Measurements from ENCODE around the gene DNAJC17. TPM values are rescaled to one million over a fixed set of nuclear protein-coding genes. Genes with fewer than 3 reads are reported as not detected.

DNAJC17 gene
- total RNA-seq, 1 experiment from 2014 or later: 23.5 TPM

GRCh38 chr15:40773496-40773895, 33.8 kb downstream of the DNAJC17 start:
- DNase-seq (ENCODE audit: low read depth, low spot score): no peak
- in situ Hi-C loops (cut with HindIII; ENCODE audit: low pct_unique_long_range_greater_than_20kb, low sequenced_read_pairs): no loop called here

GRCh38 chr15:40772014-40772413, 35.3 kb downstream of the DNAJC17 start:
- no peak for DNase-seq (ENCODE audit: low read depth, low spot score)
- in situ Hi-C loops (cut with HindIII; ENCODE audit: low pct_unique_long_range_greater_than_20kb, low sequenced_read_pairs): no loop called here

GRCh38 chr15:40771242-40771641, 36.0 kb downstream of the DNAJC17 start:
- no peak for DNase-seq (ENCODE audit: low read depth, low spot score)
- in situ Hi-C loops (cut with HindIII; ENCODE audit: low pct_unique_long_range_greater_than_20kb, low sequenced_read_pairs): no loop called here

GRCh38 chr15:40770147-40770721, 37.0 kb downstream of the DNAJC17 start:
- DNase-seq (ENCODE audit: low read depth, low spot score): no peak
- in situ Hi-C loops (cut with HindIII; ENCODE audit: low pct_unique_long_range_greater_than_20kb, low sequenced_read_pairs): no loop called here

GRCh38 chr15:40769274-40770146, 37.8 kb downstream of the DNAJC17 start, which contains the start of gene C15orf62:
TSS of gene C15orf62 (plus strand) at chr15:40769980. CDS start at chr15:40770496, 516 bp downstream.
- no peak for DNase-seq (ENCODE audit: low read depth, low spot score)
- in situ Hi-C loops (cut with HindIII; ENCODE audit: low pct_unique_long_range_greater_than_20kb, low sequenced_read_pairs): no loop called here

GRCh38 chr15:40768521-40769273, 38.6 kb downstream of the DNAJC17 start:
- in situ Hi-C loops (cut with HindIII; ENCODE audit: low pct_unique_long_range_greater_than_20kb, low sequenced_read_pairs): no loop called here
- no peak for DNase-seq (ENCODE audit: low read depth, low spot score)

GRCh38 chr15:40767838-40768500, 39.3 kb downstream of the DNAJC17 start:
- no peak for DNase-seq (ENCODE audit: low read depth, low spot score)
- in situ Hi-C loops (cut with HindIII; ENCODE audit: low pct_unique_long_range_greater_than_20kb, low sequenced_read_pairs): no loop called here

GRCh38 chr15:40766906-40767837, 40.1 kb downstream of the DNAJC17 start:
- in situ Hi-C loops (cut with HindIII; ENCODE audit: low pct_unique_long_range_greater_than_20kb, low sequenced_read_pairs): no loop called here
- no peak for DNase-seq (ENCODE audit: low read depth, low spot score)

GRCh38 chr15:40766194-40766815, 41.0 kb downstream of the DNAJC17 start:
- DNase-seq (ENCODE audit: low read depth, low spot score): no peak
- in situ Hi-C loops (cut with HindIII; ENCODE audit: low pct_unique_long_range_greater_than_20kb, low sequenced_read_pairs): no loop called here

GRCh38 chr15:40764629-40765103, 42.6 kb downstream of the DNAJC17 start:
- DNase-seq (ENCODE audit: low read depth, low spot score): no peak
- in situ Hi-C loops (cut with HindIII; ENCODE audit: low pct_unique_long_range_greater_than_20kb, low sequenced_read_pairs): no loop called here

- DNase-seq (ENCODE audit: low read depth, low spot score): no peak
- in situ Hi-C loops (cut with HindIII; ENCODE audit: low pct_unique_long_range_greater_than_20kb, low sequenced_read_pairs): no loop called here
Measured at GRCh38 chr15:40763801-40764628, 43.3 kb downstream of the DNAJC17 start, which contains the start of gene GCHFR. TSS of gene GCHFR (plus strand) at chr15:40764068. CDS start at chr15:40764181, 113 bp downstream.

- in situ Hi-C loops (cut with HindIII; ENCODE audit: low pct_unique_long_range_greater_than_20kb, low sequenced_read_pairs): no loop called here
- DNase-seq (ENCODE audit: low read depth, low spot score): no peak
Measured at GRCh38 chr15:40762919-40763800, 44.1 kb downstream of the DNAJC17 start.

- DNase-seq (ENCODE audit: low read depth, low spot score): no peak
- in situ Hi-C loops (cut with HindIII; ENCODE audit: low pct_unique_long_range_greater_than_20kb, low sequenced_read_pairs): no loop called here
Measured at GRCh38 chr15:40759961-40760360, 47.3 kb downstream of the DNAJC17 start.

- no peak for DNase-seq (ENCODE audit: low read depth, low spot score)
- in situ Hi-C loops (cut with HindIII; ENCODE audit: low pct_unique_long_range_greater_than_20kb, low sequenced_read_pairs): no loop called here
Measured at GRCh38 chr15:40756938-40757337, 50.3 kb downstream of the DNAJC17 start.

GRCh38 chr15:40755812-40756208, 51.5 kb downstream of the DNAJC17 start:
- DNase-seq (ENCODE audit: low read depth, low spot score): no peak
- in situ Hi-C loops (cut with HindIII; ENCODE audit: low pct_unique_long_range_greater_than_20kb, low sequenced_read_pairs): no loop called here

Data from SK-MEL-5 (cell line).